IPS-15b (cell line): Measurements from ENCODE around the gene CDYL.

Source experiments
- H3K27me3 ChIP-seq: one replicate; pipeline ENCODE4 v1.6.1; 2013; ENCODE audit warnings: low read length; ENCODE audit not compliant: control insufficient read depth, insufficient read depth
- H3K36me3 ChIP-seq: one replicate; pipeline ENCODE4 v1.6.1; 2013; ENCODE audit warnings: low read length; ENCODE audit not compliant: control insufficient read depth, insufficient read depth
- H3K4me1 ChIP-seq: one replicate; pipeline ENCODE4 v1.6.1; 2013; ENCODE audit warnings: mild to moderate bottlenecking, low read length; ENCODE audit not compliant: control insufficient read depth, insufficient read depth
- H3K4me3 ChIP-seq: one replicate; pipeline ENCODE4 v1.5.1; 2013; ENCODE audit warnings: low read depth, low read length
- H3K9ac ChIP-seq: one replicate; pipeline ENCODE4 v1.6.1; 2013; ENCODE audit warnings: low read depth, mild to moderate bottlenecking, low read length
- H3K9me3 ChIP-seq: one replicate; pipeline ENCODE4 v1.6.1; 2013; ENCODE audit warnings: mild to moderate bottlenecking, low read length; ENCODE audit not compliant: control insufficient read depth, insufficient read depth

CDYL gene

GRCh38 chr6:4907602-4908001 is 131.4 kb downstream of the CDYL start:
- Histone ChIP-seq H3K4me3 (no peak overlapping the region), H3K36me3 (no peaks in the 10 kb centered on the region), H3K9me3 (no peaks in the 10 kb centered on the region), H3K4me1 (no peaks in the 10 kb centered on the region), H3K9ac (no peak overlapping the region), H3K27me3 (no peaks in the 10 kb centered on the region)

- Histone ChIP-seq H3K36me3 (no peaks in the 10 kb centered on the region), H3K9me3 (no peaks in the 10 kb centered on the region), H3K27me3 (no peaks in the 10 kb centered on the region), H3K4me1 (no peaks in the 10 kb centered on the region), H3K9ac (no peak overlapping the region), H3K4me3 (no peak overlapping the region)
Observed at GRCh38 chr6:4908062-4908461, 131.9 kb downstream of the CDYL start.

- no peaks in the 10 kb centered on the region for H3K9me3 ChIP-seq
- H3K4me1 ChIP-seq = peaks cover 9% of the 10 kb centered on the region
- H3K36me3 ChIP-seq = no peaks in the 10 kb centered on the region
Observed at GRCh38 chr6:4909063-4909706, 133.0 kb downstream of the CDYL start.

GRCh38 chr6:4910037-4910760 is 134.0 kb downstream of the CDYL start:
- H3K4me1 ChIP-seq = peaks cover 11% of the 10 kb centered on the region
- H3K9me3 ChIP-seq = no peaks in the 10 kb centered on the region
- no peak overlapping the region for H3K4me3 ChIP-seq
- no peaks in the 10 kb centered on the region for H3K36me3 ChIP-seq
- no peak overlapping the region for H3K9ac ChIP-seq
- no peaks in the 10 kb centered on the region for H3K27me3 ChIP-seq

More at GRCh38 chr6:4909063-4909706, 133.0 kb downstream of the CDYL start:
- no peaks in the 10 kb centered on the region for H3K27me3 ChIP-seq
- no peak overlapping the region for H3K9ac ChIP-seq
- no peak overlapping the region for H3K4me3 ChIP-seq

- Histone ChIP-seq H3K4me1 (peaks cover 11% of the 10 kb centered on the region), H3K27me3 (no peaks in the 10 kb centered on the region), H3K9ac (no peak overlapping the region), H3K9me3 (no peaks in the 10 kb centered on the region), H3K4me3 (no peak overlapping the region), H3K36me3 (no peaks in the 10 kb centered on the region)
Observed at GRCh38 chr6:4912559-4912958, 136.4 kb downstream of the CDYL start.

GRCh38 chr6:4913705-4914419 is 137.7 kb downstream of the CDYL start:
- Histone ChIP-seq H3K27me3 (no peaks in the 10 kb centered on the region), H3K36me3 (no peaks in the 10 kb centered on the region), H3K4me1 (peaks cover 14% of the 10 kb centered on the region), H3K9ac (no peak overlapping the region), H3K9me3 (no peaks in the 10 kb centered on the region), H3K4me3 (no peak overlapping the region)

GRCh38 chr6:4914420-4915159 is 138.4 kb downstream of the CDYL start:
- Histone ChIP-seq H3K9ac (no peak overlapping the region), H3K27me3 (no peaks in the 10 kb centered on the region), H3K9me3 (no peaks in the 10 kb centered on the region)

GRCh38 chr6:4916954-4917561 is 140.9 kb downstream of the CDYL start:
- H3K4me1 ChIP-seq = peaks cover 19% of the 10 kb centered on the region
- no peak overlapping the region for H3K9ac ChIP-seq
- H3K4me3 ChIP-seq = no peak overlapping the region

More at GRCh38 chr6:4914420-4915159, 138.4 kb downstream of the CDYL start:
- H3K36me3 ChIP-seq = no peaks in the 10 kb centered on the region
- peaks cover 14% of the 10 kb centered on the region for H3K4me1 ChIP-seq
- H3K4me3 ChIP-seq = no peak overlapping the region

GRCh38 chr6:4920914-4921410 is 144.8 kb downstream of the CDYL start:
- Histone ChIP-seq H3K9me3 (no peaks in the 10 kb centered on the region), H3K36me3 (no peaks in the 10 kb centered on the region), H3K9ac (no peak overlapping the region), H3K4me1 (peaks cover 11% of the 10 kb centered on the region), H3K27me3 (no peaks in the 10 kb centered on the region), H3K4me3 (no peak overlapping the region)

More at GRCh38 chr6:4916954-4917561, 140.9 kb downstream of the CDYL start:
- no peaks in the 10 kb centered on the region for H3K9me3 ChIP-seq
- no peaks in the 10 kb centered on the region for H3K27me3 ChIP-seq
- no peaks in the 10 kb centered on the region for H3K36me3 ChIP-seq

- no peaks in the 10 kb centered on the region for H3K9me3 ChIP-seq
- no peak overlapping the region for H3K4me3 ChIP-seq
- H3K9ac ChIP-seq = no peak overlapping the region
- no peaks in the 10 kb centered on the region for H3K27me3 ChIP-seq
- H3K4me1 ChIP-seq = peaks cover 11% of the 10 kb centered on the region
- H3K36me3 ChIP-seq = no peaks in the 10 kb centered on the region
Observed at GRCh38 chr6:4922488-4923037, 146.4 kb downstream of the CDYL start.

GRCh38 chr6:4923081-4923480 is 146.9 kb downstream of the CDYL start:
- peaks cover 11% of the 10 kb centered on the region for H3K4me1 ChIP-seq
- no peak overlapping the region for H3K4me3 ChIP-seq
- no peaks in the 10 kb centered on the region for H3K9me3 ChIP-seq
- H3K9ac ChIP-seq = no peak overlapping the region
- no peaks in the 10 kb centered on the region for H3K27me3 ChIP-seq
- no peaks in the 10 kb centered on the region for H3K36me3 ChIP-seq
